ENCODE data around the gene ZMYM2. TPM values are rescaled to one million over a fixed set of nuclear protein-coding genes. Genes with fewer than 3 reads are reported as not detected.
"Not testable (repeated sequence)": the region's sequence is repeated elsewhere in the genome, so short reads cannot be mapped to it uniquely, and the experiment has no call there.

Gene ZMYM2
- polyA plus RNA-seq, 2 of the 4 experiments (the other 2 are of a cell fraction): 21.7 to 56.7 TPM

- FAIRE-seq: no peak
- ATAC-seq: no peak
Measured at GRCh38 chr13:20033486-20033885, 75.0 kb downstream of the ZMYM2 start.

GRCh38 chr13:20035130-20035529 lies 76.6 kb downstream of the ZMYM2 start:
- no peaks in the 10 kb centered on the region for H3K4me1 ChIP-seq
- ChIA-PET POLR2A (no interaction called here), CTCF (interaction anchor here (0.7 to 1.7 kb wide), 7 partner anchors 17 to 136 kb away, joined by 3 to 4 read pairs (median 3); no protein-coding TSS in a partner anchor)
- ATAC-seq: no peak
- FAIRE-seq: no peak
- DNase-seq (ENCODE audit: low read depth in 1 of 2, low spot score in 1 of 2): peak in 1 of 2 experiments; percentile 26
- H3K9me3 ChIP-seq: no peaks in the 10 kb centered on the region
- TF ChIP-seq CTCF (IDR thresholded peaks at IDR 0.05) (peak; percentile 37; the same call in 2 of the 3 replicates), RAD21 (conservative IDR thresholded peaks at IDR 0.05 in 1 of 2, IDR thresholded peaks at IDR 0.05 in 1 of 2) (peak in 1 of 2 experiments; percentile 28; a peak in 2 of 5 replicates), PHF8 (IDR thresholded peaks at IDR 0.05; ENCODE audit: borderline replicate concordance, low read depth) (no peak)
- H3K27ac ChIP-seq: no peak overlapping the region
- no peak overlapping the region for H3K4me3 ChIP-seq
- 53% methylated on average over 4 of the region's 4 CpGs for WGBS (ENCODE audit: missing lambda C conversion rate)
- no peak overlapping the region for H3K4me2 ChIP-seq

More at GRCh38 chr13:20033486-20033885, 75.0 kb downstream of the ZMYM2 start:
- no peak for TF ChIP-seq HEYL (CRISPR knock-in tag; IDR thresholded peaks at IDR 0.05)
- Histone ChIP-seq H3K4me1 (no peaks in the 10 kb centered on the region), H3K27ac (no peak overlapping the region), H3K9me3 (no peaks in the 10 kb centered on the region), H3K4me3 (no peak overlapping the region), H3K4me2 (no peak overlapping the region)
- ChIA-PET CTCF (interaction anchor here (1.0 kb wide), 1 partner anchor 57 kb away, joined by 3 read pairs; no protein-coding TSS in a partner anchor), POLR2A (no interaction called here)
- no peak for DNase-seq (ENCODE audit: low read depth in 1 of 2, low spot score in 1 of 2)
- 94% methylated on average over 1 of the region's 1 CpG for WGBS (ENCODE audit: missing lambda C conversion rate)

- no peak overlapping the region for H3K4me2 ChIP-seq
- no peak for FAIRE-seq
- no peak for TF ChIP-seq FOSB (CRISPR knock-in tag; IDR thresholded peaks at IDR 0.05)
- no peak for TF ChIP-seq ZC3H11A (IDR thresholded peaks at IDR 0.05)
- TF ChIP-seq ZSCAN20 (CRISPR knock-in tag; IDR thresholded peaks at IDR 0.05): no peak
- no peak for TF ChIP-seq RNF2 (IDR thresholded peaks at IDR 0.05; ENCODE audit: borderline replicate concordance, low read depth)
- no peak for TF ChIP-seq SREBF2 (IDR thresholded peaks at IDR 0.05)
- no peak for TF ChIP-seq EP300 (IDR thresholded peaks at IDR 0.05)
- no peak for TF ChIP-seq HES2 (IDR thresholded peaks at IDR 0.05)
- TF ChIP-seq MYC (IDR thresholded peaks at IDR 0.05; ENCODE audit: borderline replicate concordance, low read length): no peak
- no peak for TF ChIP-seq HEYL (CRISPR knock-in tag; IDR thresholded peaks at IDR 0.05)
- TF ChIP-seq REST (IDR thresholded peaks at IDR 0.05): no peak
- TF ChIP-seq CBX8 (IDR thresholded peaks at IDR 0.05): no peak
- no peak for TF ChIP-seq TP53 (CRISPR knock-in tag; IDR thresholded peaks at IDR 0.05)
- TF ChIP-seq ESRRA (IDR thresholded peaks at IDR 0.05; ENCODE audit: borderline replicate concordance, low read length): no peak
- TF ChIP-seq SMC3 (IDR thresholded peaks at IDR 0.05): no peak
- TF ChIP-seq CHD2 (IDR thresholded peaks at IDR 0.05; ENCODE audit: low read length, partially characterized antibody): no peak
- no peak for TF ChIP-seq ZFP36 (IDR thresholded peaks at IDR 0.05; ENCODE audit: borderline replicate concordance, partially characterized antibody)
- no peak for TF ChIP-seq BHLHE40 (IDR thresholded peaks at IDR 0.05; ENCODE audit: low read depth, low read length)
- TF ChIP-seq ATOH8 (CRISPR knock-in tag; IDR thresholded peaks at IDR 0.05; ENCODE audit: low read depth): no peak
- TF ChIP-seq MAX (IDR thresholded peaks at IDR 0.05): no peak
- no peak for DNase-seq (ENCODE audit: low read depth in 1 of 2, low spot score in 1 of 2)
- POLR2A ChIA-PET: no interaction called here
- H3K4me3 ChIP-seq: no peak overlapping the region
- H3K4me1 ChIP-seq: no peaks in the 10 kb centered on the region
- CTCF ChIA-PET: interaction anchor here (0.7 to 1.3 kb wide), 2 partner anchors 39 to 78 kb away, joined by 3 read pairs; no protein-coding TSS in a partner anchor
- H3K9me3 ChIP-seq: no peaks in the 10 kb centered on the region
- no peak overlapping the region for H3K27ac ChIP-seq
- no peak for ATAC-seq
Measured at GRCh38 chr13:20037908-20038307, 79.4 kb downstream of the ZMYM2 start.

- H3K4me1 ChIP-seq; DNase-seq (ENCODE audit: low read depth in 1 of 2, low spot score in 1 of 2); POLR2A ChIA-PET; H3K27ac ChIP-seq; H3K9me3 ChIP-seq; CTCF ChIA-PET; FAIRE-seq; ATAC-seq; H3K4me3 ChIP-seq; H3K4me2 ChIP-seq: not testable (repeated sequence)
- 96% methylated on average over 4 of the region's 4 CpGs for WGBS (ENCODE audit: missing lambda C conversion rate)
Measured at GRCh38 chr13:20042603-20043002, 84.1 kb downstream of the ZMYM2 start.

Data from A549 (cell line).